Lung (tissue), 12 donors: ENCODE results near the gene TSEN2. TPM values are rescaled to one million over a fixed set of nuclear protein-coding genes. Genes with fewer than 3 reads are reported as not detected.

ENCODE experiments used
- ATAC-seq: fragments of 200-7000 bp; cut with Tn5 transposase; one replicate; pipeline ENCODE4 v1.9.1; 2020; ENCODE audit warnings: moderate number of reproducible peaks; ENCODE audit not compliant: insufficient read depth, low FRiP score
- DNase-seq, 3 donors: peaks; one replicate each; pipeline ENCODE4 v3.0.0-alpha.2; 2013 to 2017
- H3K27ac ChIP-seq, 2 donors: one replicate each; pipeline ENCODE4 v1.5.1; 2013; ENCODE audit warnings: mild to moderate bottlenecking in 2 of 2, moderate library complexity in 2 of 2, control low read depth in 1 of 2, inconsistent platforms in 1 of 2, low read depth in 1 of 2, low read length in 1 of 2
- H3K27me3 ChIP-seq, 3 donors: one replicate each; pipeline ENCODE4 v1.5.1; 2013; ENCODE audit warnings: low read length in 2 of 3; ENCODE audit not compliant: control insufficient read depth in 3 of 3, insufficient read depth in 3 of 3
- H3K36me3 ChIP-seq, 4 donors: one replicate each; pipeline ENCODE4 v1.5.1; 2013; ENCODE audit warnings: low read length in 4 of 4, mild to moderate bottlenecking in 1 of 4, moderate library complexity in 1 of 4; ENCODE audit not compliant: control insufficient read depth in 4 of 4, insufficient read depth in 4 of 4
- H3K4me1 ChIP-seq, 5 donors: one replicate each; pipeline ENCODE4 v1.5.1; 2013; ENCODE audit warnings: low read length in 5 of 5, mild to moderate bottlenecking in 2 of 5, moderate library complexity in 1 of 5; ENCODE audit not compliant: control insufficient read depth in 5 of 5, insufficient read depth in 5 of 5
- H3K4me3 ChIP-seq: one replicate; pipeline ENCODE4 v1.5.1; 2013; ENCODE audit warnings: mild to moderate bottlenecking, control low read depth, moderate library complexity
- H3K9ac ChIP-seq, 2 donors: one replicate each; pipeline ENCODE4 v1.5.1; 2013; ENCODE audit warnings: low read length in 2 of 2, control low read depth in 1 of 2; ENCODE audit not compliant: insufficient read depth in 1 of 2
- H3K9me3 ChIP-seq, 4 donors: one replicate each; pipeline ENCODE4 v1.5.1; 2013; ENCODE audit warnings: low read length in 3 of 4, mild to moderate bottlenecking in 1 of 4, moderate library complexity in 1 of 4; ENCODE audit not compliant: control insufficient read depth in 4 of 4, insufficient read depth in 3 of 4
- CTCF ChIP-seq: IDR thresholded peaks from 2 replicates; pipeline ENCODE4 v1.5.1; 2012; ENCODE audit warnings: mild to moderate bottlenecking; ENCODE audit errors: control extremely low read depth, extremely low read depth
- WGBS, 2 donors: extraction: QIAGEN DNeasy Blood & Tissue Kit; methylation state at CpG; one replicate each; pipeline ENCODE4 v1.1.7; 2013; 5-methylcytosine and 5-hydroxymethylcytosine counted together
- polyA plus RNA-seq, 2 donors: library from polyadenylated mRNA; stranded (reverse); fragments of 200-250 nt; gene quantifications; one replicate each; pipeline ENCODE4 v1.2.1, GENCODE V29; 2013
- total RNA-seq, 2 donors: library from RNA; depleted of rRNA in 1 of 2; stranded (reverse); fragments of >200 nt in 1 of 2; gene quantifications; one replicate each; pipeline ENCODE4 v1.2.1, GENCODE V29; 2014 to 2021
- donor health status: control.
- donor health status: control.
- donor health status: Bipolar disorder and iron deficiency.
- donor health status: healthy.
- donor health status: DM: yes; HTN: yes; CAD: no.

Gene TSEN2
- total and polyA plus RNA-seq, 4 donors: 9.0 to 16.7 (median 15.6) TPM

GRCh38 chr3:12501360-12502020, 17.2 kb downstream of the TSEN2 start:
- Histone ChIP-seq H3K27ac (no peak overlapping the region), H3K9me3 (no peaks in the 10 kb centered on the region), H3K9ac (no peak overlapping the region), H3K27me3 (no peaks in the 10 kb centered on the region), H3K4me1 (peaks cover 0 to 9% (median 0%) of the 10 kb centered on the region in 5 donors), H3K36me3 (peaks cover 0 to 35% (median 24%) of the 10 kb centered on the region in 4 donors), H3K4me3 (no peak overlapping the region)
- DNase-seq (peak in 2 of 3 donors; percentile 56 to 74), ATAC-seq (no peak)
- 81 to 89% methylated on average over 7 of the region's 7 CpGs for WGBS, 2 donors
- no peak for TF ChIP-seq CTCF

GRCh38 chr3:12503126-12503957, 19.1 kb downstream of the TSEN2 start:
- WGBS, 2 donors: 64 to 83% methylated on average over 18 of the region's 18 CpGs
- Histone ChIP-seq H3K27me3 (no peaks in the 10 kb centered on the region), H3K36me3 (peaks cover 0 to 30% (median 20%) of the 10 kb centered on the region in 4 donors), H3K9me3 (no peaks in the 10 kb centered on the region), H3K27ac (no peak overlapping the region), H3K4me1 (peaks cover 0 to 14% (median 0%) of the 10 kb centered on the region in 5 donors), H3K9ac (no peak overlapping the region), H3K4me3 (no peak overlapping the region)
- no peak for DNase-seq
- no peak for ATAC-seq
- no peak for TF ChIP-seq CTCF

GRCh38 chr3:12506201-12506709, 22.0 kb downstream of the TSEN2 start:
- ATAC-seq (no peak), DNase-seq (no peak)
- Histone ChIP-seq H3K4me3 (no peak overlapping the region), H3K36me3 (peaks cover 0 to 18% (median 9%) of the 10 kb centered on the region in 4 donors), H3K4me1 (peaks cover 0 to 27% (median 0%) of the 10 kb centered on the region in 5 donors), H3K27me3 (no peaks in the 10 kb centered on the region), H3K27ac (no peak overlapping the region), H3K9me3 (no peaks in the 10 kb centered on the region), H3K9ac (no peak overlapping the region)
- TF ChIP-seq CTCF: no peak
- 97 to 98% methylated on average over 5 of the region's 5 CpGs for WGBS, 2 donors
